ENCODE measurements around the gene LSP1.
A peak's percentile ranks its signal among the peaks of the same experiment; 100 is the strongest.
"Not testable (repeated sequence)": the region's sequence is repeated elsewhere in the genome, so short reads cannot be mapped to it uniquely, and the experiment has no call there.

Gene LSP1

GRCh38 chr11:1879342-1879940, 26.6 kb downstream of the LSP1 start:
- no peak for DNase-seq

GRCh38 chr11:1879941-1880720, 27.2 kb downstream of the LSP1 start:
- DNase-seq: no peak

- no peak for DNase-seq
Measured at GRCh38 chr11:1880746-1881441, 28.0 kb downstream of the LSP1 start.

GRCh38 chr11:1881442-1882264, 28.8 kb downstream of the LSP1 start:
- no peak for DNase-seq

DNA sequence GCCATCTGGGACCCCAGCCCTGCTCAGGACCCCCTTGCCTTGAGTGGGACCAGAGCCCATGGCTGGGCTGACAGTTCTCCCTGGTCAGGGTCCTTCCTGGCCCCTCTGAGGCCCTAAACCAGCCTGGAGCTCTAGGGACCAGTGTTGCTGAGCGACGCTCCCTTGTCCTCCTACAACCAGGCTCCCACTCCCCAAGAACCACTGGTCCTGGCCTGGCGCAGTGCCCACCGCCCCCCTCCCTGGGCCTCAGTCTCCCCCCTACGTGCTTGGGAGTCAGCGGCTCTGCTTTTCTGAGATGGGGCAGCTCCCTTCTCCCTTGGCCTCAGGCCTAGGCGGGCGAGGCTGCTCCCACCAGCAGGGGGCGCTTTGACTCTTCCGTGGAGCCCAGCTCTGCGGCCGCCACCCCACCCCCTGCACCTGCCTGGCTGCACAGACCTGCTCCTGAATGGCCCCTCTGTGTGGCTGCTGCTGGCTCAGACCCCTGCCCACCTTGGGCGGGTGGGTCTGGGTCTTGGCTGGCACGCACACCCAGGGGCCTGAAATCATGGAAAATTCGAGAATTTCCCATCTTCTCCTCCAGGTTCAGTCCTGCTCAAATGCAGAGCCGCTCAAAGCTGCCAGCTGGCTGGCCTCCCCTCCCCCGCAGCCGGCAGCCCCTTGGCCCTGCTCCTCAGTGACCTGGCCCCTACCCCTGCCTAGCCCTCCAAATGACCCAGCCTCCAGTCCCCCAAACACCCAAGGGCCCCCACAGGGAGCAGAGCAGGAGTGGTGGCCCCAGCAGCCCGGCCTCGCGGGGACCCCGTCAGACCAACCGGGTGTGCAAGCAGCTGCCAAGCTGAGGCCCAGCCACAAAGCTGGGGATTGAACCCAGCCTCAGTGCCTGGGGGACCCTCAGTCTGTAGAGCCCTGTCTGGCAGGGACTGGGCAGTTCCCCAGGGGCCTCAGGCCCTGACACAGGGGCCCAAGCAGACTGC, 29.7 kb downstream of the LSP1 start:
- peak; percentile 62 for DNase-seq

DNA sequence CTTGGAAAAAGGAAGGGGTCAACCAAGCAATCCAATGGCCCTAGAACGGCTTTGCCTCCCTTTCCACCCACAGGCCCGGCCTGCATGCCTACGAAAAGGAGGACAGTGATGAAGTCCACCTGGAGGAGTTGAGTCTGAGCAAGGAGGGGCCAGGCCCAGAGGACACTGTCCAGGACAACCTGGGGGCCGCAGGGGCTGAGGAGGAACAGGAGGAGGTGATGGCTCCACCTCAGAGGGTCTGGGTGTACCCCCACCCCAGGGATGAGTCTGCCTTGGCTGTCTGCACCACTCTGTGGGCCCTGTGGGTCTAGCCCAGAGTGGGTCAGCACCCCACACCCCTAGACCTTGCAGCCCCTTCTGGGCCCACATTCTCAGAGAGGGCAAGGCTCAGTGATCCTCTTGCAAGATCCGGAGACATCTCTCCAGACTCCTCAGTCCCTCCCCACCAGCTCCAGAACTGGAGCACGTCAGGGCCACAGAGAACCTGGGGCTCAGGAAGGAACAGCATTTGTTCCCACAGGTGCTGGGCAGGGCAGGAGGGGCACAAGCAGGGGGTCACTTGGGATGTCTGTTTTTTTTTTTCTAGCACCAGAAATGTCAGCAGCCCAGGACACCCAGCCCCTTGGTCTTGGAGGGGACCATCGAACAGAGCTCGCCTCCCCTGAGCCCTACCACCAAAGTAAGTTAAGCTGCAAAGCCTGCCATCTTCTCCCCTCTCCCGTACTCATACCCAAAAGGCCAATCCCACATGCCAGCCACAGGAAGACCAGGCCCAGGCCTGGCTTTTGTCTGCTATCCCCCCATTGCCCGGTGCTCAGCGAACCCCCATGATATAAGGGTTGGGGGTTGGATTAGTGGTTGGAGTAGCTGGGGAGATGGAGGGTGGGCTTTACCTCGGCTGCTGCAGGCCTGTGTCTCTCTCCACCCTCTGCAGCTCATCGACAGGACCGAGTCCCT, 30.7 kb downstream of the LSP1 start:
- no peak for DNase-seq

DNA sequence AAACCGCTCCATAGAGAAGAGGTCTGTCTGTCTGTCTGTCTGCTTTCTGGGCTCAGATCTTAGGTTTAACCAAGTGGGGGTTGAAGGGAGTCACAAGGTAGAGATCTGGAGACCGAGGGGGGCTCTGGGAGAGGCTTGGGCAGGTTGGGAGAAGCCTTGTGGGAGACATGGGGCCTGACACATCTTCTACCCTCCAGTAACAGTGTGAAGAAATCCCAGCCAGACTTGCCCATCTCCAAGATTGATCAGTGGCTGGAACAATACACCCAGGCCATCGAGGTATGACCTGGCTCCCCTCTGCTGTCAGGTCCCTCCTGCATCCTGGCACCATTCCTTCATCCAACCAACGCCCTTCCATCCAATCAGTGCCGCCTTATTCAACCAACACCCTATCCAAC, 31.4 kb downstream of the LSP1 start:
- no peak for DNase-seq

DNA sequence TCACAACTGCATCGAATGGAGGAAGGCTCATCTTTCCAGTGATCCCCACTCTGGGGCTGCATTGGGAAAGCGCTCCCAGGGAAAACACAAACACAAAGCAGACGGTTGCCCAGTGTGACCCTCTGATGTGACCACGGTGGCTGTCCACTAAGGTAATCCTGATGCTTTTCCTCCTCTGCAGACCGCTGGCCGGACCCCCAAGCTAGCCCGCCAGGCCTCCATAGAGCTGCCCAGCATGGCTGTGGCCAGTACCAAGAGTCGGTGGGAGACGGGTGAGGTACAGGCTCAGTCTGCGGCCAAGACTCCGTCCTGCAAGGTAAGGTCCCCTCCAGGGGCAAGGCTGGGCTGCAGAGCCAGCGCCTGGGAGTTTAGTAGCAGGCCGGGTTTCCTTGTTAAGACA, 33.7 kb downstream of the LSP1 start:
- not testable (repeated sequence) for DNase-seq

DNA sequence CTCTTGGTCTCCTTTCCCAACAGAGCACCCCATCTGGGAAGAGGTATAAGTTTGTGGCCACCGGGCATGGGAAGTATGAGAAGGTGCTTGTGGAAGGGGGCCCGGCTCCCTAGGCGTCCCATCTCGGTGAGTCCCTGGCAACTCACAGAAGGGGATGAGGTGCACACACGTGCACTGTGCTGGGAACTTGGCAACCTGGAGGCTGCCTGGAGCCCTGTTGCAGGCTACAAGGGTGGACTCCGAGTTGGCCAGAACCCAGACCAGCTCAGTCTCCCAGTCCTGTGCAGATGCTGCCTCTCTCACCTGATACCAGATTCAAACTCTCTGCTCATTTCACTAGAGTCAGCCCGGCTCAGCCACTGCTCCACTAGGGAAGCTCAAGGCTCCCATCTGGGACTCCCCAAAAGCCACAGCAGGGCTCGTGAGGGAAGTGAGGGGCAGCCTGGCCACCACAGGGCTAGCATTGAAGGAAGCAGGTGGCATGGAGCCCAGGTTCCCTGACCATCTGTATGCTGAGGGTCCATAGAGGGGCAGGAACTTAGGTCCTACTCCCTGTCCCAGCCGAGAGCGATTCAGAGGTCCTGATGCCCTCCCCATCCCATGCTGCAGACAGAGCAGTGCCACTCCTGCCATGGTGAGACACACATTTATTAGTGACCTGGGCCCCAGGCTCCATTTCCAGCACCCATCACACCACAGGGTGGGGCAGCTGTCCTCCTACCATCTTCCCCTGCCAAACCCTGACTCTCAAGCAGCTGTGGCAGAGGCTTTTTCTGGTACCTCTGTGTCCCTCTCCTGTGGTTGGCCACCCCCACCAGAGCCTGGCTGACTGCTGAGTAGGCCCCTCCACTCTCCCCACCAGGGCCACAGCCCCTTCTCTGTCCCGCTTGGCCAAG, 34.8 kb downstream of the LSP1 start:
- no peak for DNase-seq

DNA sequence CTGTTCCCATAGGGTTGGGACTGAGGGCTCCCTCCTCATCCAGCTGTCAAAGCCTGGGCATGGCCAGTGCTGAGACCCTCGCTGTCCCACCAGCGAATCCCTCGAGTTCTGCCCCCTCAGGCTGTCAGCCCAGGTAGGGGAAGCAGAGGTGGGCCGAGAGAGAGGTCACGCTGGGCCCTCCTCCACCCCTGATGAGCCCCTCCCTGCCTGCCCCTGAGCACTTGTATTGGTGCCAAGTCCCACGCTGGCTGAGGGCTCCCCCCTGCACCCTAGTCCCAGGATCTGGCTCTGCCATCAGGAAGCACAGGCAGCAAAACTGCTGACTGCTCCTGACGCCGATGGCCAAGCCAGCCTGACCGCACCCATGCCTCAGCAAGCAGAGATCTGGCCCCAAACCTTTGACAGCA, 35.5 kb downstream of the LSP1 start:
- no peak for DNase-seq

- DNase-seq: no peak
Measured at GRCh38 chr11:1888811-1889210, 35.9 kb downstream of the LSP1 start.

- DNase-seq: no peak
Measured at GRCh38 chr11:1889224-1889930, 36.5 kb downstream of the LSP1 start.

DNA sequence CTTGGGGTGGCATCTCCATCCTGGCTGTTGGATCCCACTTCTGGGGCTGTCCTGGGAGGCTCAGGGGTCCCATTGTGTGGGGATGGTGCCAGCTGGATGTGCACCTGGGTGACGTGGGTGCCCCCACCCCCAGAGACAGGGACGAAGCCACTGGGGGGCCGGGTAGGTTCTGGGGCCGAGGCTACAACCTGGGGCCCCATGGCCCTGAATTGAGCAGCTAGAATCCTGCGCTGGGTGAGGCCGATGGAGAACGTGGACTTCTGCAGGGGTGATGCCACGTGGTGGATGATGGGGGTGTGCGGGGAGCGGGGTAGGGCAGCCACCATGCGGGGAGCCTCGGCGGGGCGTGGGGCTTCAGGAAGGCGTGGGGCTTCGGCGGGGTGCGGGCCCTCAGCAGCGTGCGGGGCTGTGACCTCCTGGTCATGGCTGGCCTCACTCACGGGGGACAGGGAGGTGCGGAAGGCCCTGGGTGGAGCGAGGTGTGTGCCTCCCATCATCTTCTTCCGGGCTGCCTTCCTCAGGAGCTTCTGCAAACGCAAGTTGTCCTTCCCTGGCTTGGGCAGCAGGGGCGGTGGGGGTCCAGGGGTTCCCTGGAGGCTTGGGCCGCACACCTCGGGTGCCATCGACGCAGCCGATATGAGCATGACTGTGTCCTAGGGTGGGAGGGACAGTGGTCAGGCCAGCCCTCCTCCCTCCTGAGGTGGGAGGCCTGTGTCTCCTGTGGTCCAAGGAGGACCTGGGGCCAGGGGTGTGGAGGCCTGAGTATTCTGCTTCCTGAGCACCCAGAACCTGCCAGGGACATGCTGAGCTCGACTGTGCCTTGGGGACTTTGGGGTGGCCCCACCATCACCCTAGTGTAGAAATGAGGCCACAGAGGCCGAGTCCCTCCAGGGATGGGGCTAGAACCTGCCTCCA, 37.3 kb downstream of the LSP1 start:
- no peak for DNase-seq

GRCh38 chr11:1890856-1891830, 38.3 kb downstream of the LSP1 start:
- no peak for DNase-seq

GRCh38 chr11:1891831-1892115, 38.9 kb downstream of the LSP1 start, which contains the start of gene PRR33:
Gene PRR33, minus strand, starts transcription at chr11:1891895. Its CDS starts 1,311 bp downstream, at chr11:1890584.
- DNase-seq: no peak

DNA sequence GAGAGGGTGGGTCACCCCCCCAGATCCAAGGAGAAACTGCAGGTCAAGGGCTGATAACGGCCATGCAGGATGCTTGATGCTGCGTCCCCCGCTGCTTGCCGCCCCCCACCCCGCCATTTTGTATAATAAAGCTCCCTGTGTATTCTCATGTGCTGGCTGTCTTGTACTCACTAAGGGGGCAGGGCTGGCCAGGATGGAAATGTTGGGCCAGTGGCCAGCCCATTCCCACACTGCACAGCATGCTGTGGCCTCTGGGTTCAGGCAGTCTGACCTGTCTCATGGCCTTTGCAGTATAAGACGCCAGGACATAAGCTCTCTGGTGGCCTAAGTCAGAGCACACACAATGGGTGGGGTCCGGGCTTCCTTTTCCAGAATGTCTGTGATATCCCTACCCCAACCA, 39.2 kb downstream of the LSP1 start:
- DNase-seq: no peak

DNA sequence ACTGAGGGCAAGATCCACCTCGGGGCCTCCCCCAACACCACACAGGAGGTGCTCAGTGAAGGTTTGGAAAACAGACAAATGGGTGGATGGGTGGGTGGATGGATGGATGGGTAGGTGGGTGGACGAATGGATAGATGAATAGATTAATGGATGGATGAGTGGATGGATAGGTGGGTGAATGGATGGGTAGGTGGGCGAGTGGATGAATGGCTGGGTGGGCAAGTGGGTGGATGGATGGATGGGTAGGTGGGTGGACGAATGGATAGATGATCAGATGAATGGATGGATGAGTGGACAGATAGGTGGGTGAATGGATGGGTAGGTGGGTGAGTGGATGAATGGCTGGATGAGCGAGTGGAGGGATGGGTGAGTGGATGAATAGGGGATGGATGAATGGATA, 39.7 kb downstream of the LSP1 start:
- no peak for DNase-seq
